HG03280 (cell line): Measurements from ENCODE around the gene CDC42EP5.
"Not testable (repeated sequence)": the region's sequence is repeated elsewhere in the genome, so short reads cannot be mapped to it uniquely, and the experiment has no call there.

Experiments
- ATAC-seq: cut with Tn5 transposase; IDR thresholded peaks from one replicate; pipeline ENCODE4 v1.9.1; 2021; ENCODE audit warnings: mild to moderate bottlenecking, moderate library complexity; ENCODE audit not compliant: unreplicated experiment

Gene CDC42EP5

GRCh38 chr19:54492568-54492967, 19.5 kb upstream of the CDC42EP5 start:
- ATAC-seq: no peak

GRCh38 chr19:54489766-54490165, 16.7 kb upstream of the CDC42EP5 start:
- ATAC-seq: no peak

GRCh38 chr19:54489341-54489740, 16.2 kb upstream of the CDC42EP5 start:
- no peak for ATAC-seq

GRCh38 chr19:54485851-54486250, 12.8 kb upstream of the CDC42EP5 start:
- no peak for ATAC-seq

GRCh38 chr19:54484451-54484850, 11.4 kb upstream of the CDC42EP5 start:
- ATAC-seq: no peak

- ATAC-seq: no peak
Measured at GRCh38 chr19:54482889-54483288, 9.8 kb upstream of the CDC42EP5 start.

GRCh38 chr19:54481326-54481930, 8.3 kb upstream of the CDC42EP5 start:
- no peak for ATAC-seq

- ATAC-seq: no peak
Measured at GRCh38 chr19:54480051-54480450, 7.0 kb upstream of the CDC42EP5 start.

- ATAC-seq: no peak
Measured at GRCh38 chr19:54478677-54479266, 5.7 kb upstream of the CDC42EP5 start.

- no peak for ATAC-seq
Measured at GRCh38 chr19:54477650-54478049, 4.6 kb upstream of the CDC42EP5 start.

GRCh38 chr19:54475706-54476105, 2.6 kb upstream of the CDC42EP5 start:
- no peak for ATAC-seq

GRCh38 chr19:54473892-54474372, 836 bp upstream of the CDC42EP5 start:
- ATAC-seq: no peak

- no peak for ATAC-seq
Measured at GRCh38 chr19:54470991-54471782, 1.9 kb downstream of the CDC42EP5 start.

GRCh38 chr19:54470276-54470887, 2.7 kb downstream of the CDC42EP5 start:
- ATAC-seq: no peak

GRCh38 chr19:54469496-54469934, 3.6 kb downstream of the CDC42EP5 start:
- no peak for ATAC-seq

GRCh38 chr19:54466110-54466480, 7.0 kb downstream of the CDC42EP5 start:
- ATAC-seq: not testable (repeated sequence)

GRCh38 chr19:54465426-54466109, 7.5 kb downstream of the CDC42EP5 start:
- no peak for ATAC-seq

- peak; percentile 47 for ATAC-seq
Measured at GRCh38 chr19:54464630-54465425, 8.3 kb downstream of the CDC42EP5 start.

- peak; percentile 47 for ATAC-seq
Measured at GRCh38 chr19:54464044-54464629, 9.0 kb downstream of the CDC42EP5 start.
